HepG2 (cell line): ENCODE results near the gene CERS6.

Experiments used
- ARNTL ChIP-seq: sonication (generic); formaldehyde crosslinking; IDR thresholded peaks from 2 replicates; pipeline ENCODE4 v1.4.0; 2020; ENCODE audit warnings: mild to moderate bottlenecking, missing genetic modification reagents
- ASH2L ChIP-seq: fragments of 300-600, 200-600 bp; sonication (generic); IDR thresholded peaks from 2 replicates; pipeline ENCODE4 v1.7.0; 2017; ENCODE audit warnings: low read depth, mild to moderate bottlenecking, moderate library complexity, mixed read lengths, low read length; ENCODE audit not compliant: insufficient read length
- CCDC6 ChIP-seq: sonication (generic); formaldehyde crosslinking; IDR thresholded peaks from 2 replicates; pipeline ENCODE4 v1.8.1; 2022; ENCODE audit warnings: mild to moderate bottlenecking, missing genetic modification reagents, moderate library complexity
- PHF20 ChIP-seq: sonication (generic); formaldehyde crosslinking; IDR thresholded peaks from 2 replicates; pipeline ENCODE4 v1.5.0; 2020; ENCODE audit warnings: mild to moderate bottlenecking, missing genetic modification reagents
- RBM22 ChIP-seq: fragments of 200-400 bp; formaldehyde crosslinking; optimal IDR thresholded peaks from 2 replicates; pipeline ENCODE3; 2017; ENCODE audit warnings: mild to moderate bottlenecking, low read length, moderate library complexity
- ZBTB7B ChIP-seq: sonication (generic); formaldehyde crosslinking; IDR thresholded peaks from 2 replicates; pipeline ENCODE4 v1.4.0; 2020; ENCODE audit warnings: missing genetic modification reagents
- ZNF274 ChIP-seq: sonication (generic); formaldehyde crosslinking; IDR thresholded peaks from 2 replicates; pipeline ENCODE4 v1.5.1; 2020; ENCODE audit warnings: mild to moderate bottlenecking, missing genetic modification reagents
- TF ChIP-seq, protein P1 (sequence below): sonication (generic); formaldehyde crosslinking; IDR thresholded peaks from 2 replicates; pipeline ENCODE4 v1.4.0; 2020; ENCODE audit warnings: missing genetic modification reagents
- TF ChIP-seq, protein P2 (sequence below): sonication (generic); formaldehyde crosslinking; IDR thresholded peaks from 2 replicates; pipeline ENCODE4 v1.4.0; 2020; ENCODE audit warnings: mild to moderate bottlenecking, missing genetic modification reagents, borderline replicate concordance
- TF ChIP-seq, protein P3 (sequence below), 2 experiments: IDR thresholded peaks; 2 replicates each; pipeline ENCODE4 v1.6.1; 2011 to 2012; ENCODE audit warnings: low read length in 2 of 2, borderline replicate concordance in 1 of 2, low read depth in 1 of 2, mild to moderate bottlenecking in 1 of 2, moderate library complexity in 1 of 2
- TF ChIP-seq, protein P4 (sequence below): sonication (generic); formaldehyde crosslinking; IDR thresholded peaks from 2 replicates; pipeline ENCODE4 v1.5.0; 2020; ENCODE audit warnings: mild to moderate bottlenecking, missing genetic modification reagents, moderate library complexity

DNA sequence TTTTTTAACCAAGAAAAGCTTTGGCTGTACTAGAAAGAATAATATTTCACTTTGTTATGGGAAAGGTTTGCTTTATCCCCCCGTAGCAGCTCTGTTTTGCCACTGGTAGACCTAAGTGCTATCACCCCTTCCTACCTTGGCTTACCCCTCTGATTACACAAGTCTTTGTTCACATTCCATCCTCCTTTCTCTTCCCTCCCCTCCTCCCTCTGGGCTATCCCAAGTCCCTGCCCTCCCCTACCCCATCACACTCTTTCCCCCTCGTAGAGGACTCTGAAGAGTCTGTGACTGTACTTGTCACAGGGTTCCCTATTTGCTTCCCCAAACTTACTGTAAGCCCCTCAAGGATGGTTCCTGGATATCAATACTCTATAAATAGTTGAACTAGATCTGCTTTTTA, 193.5 kb downstream of the CERS6 start:
- no peak for TF ChIP-seq ZBTB7B
- no peak for TF ChIP-seq RBM22
- TF ChIP-seq ASH2L, result no peak
- no peak for TF ChIP-seq CCDC6 (CRISPR knock-in tag)
- TF ChIP-seq, protein P1, sequence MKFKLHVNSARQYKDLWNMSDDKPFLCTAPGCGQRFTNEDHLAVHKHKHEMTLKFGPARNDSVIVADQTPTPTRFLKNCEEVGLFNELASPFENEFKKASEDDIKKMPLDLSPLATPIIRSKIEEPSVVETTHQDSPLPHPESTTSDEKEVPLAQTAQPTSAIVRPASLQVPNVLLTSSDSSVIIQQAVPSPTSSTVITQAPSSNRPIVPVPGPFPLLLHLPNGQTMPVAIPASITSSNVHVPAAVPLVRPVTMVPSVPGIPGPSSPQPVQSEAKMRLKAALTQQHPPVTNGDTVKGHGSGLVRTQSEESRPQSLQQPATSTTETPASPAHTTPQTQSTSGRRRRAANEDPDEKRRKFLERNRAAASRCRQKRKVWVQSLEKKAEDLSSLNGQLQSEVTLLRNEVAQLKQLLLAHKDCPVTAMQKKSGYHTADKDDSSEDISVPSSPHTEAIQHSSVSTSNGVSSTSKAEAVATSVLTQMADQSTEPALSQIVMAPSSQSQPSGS (CRISPR knock-in tag), result no peak
- TF ChIP-seq, protein P2, sequence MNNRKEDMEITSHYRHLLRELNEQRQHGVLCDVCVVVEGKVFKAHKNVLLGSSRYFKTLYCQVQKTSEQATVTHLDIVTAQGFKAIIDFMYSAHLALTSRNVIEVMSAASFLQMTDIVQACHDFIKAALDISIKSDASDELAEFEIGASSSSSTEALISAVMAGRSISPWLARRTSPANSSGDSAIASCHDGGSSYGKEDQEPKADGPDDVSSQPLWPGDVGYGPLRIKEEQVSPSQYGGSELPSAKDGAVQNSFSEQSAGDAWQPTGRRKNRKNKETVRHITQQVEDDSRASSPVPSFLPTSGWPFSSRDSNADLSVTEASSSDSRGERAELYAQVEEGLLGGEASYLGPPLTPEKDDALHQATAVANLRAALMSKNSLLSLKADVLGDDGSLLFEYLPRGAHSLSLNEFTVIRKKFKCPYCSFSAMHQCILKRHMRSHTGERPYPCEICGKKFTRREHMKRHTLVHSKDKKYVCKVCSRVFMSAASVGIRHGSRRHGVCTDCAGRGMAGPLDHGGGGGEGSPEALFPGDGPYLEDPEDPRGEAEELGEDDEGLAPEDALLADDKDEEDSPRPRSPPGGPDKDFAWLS (CRISPR knock-in tag), result no peak
- no peak for TF ChIP-seq ARNTL (CRISPR knock-in tag)
- TF ChIP-seq, protein P3, sequence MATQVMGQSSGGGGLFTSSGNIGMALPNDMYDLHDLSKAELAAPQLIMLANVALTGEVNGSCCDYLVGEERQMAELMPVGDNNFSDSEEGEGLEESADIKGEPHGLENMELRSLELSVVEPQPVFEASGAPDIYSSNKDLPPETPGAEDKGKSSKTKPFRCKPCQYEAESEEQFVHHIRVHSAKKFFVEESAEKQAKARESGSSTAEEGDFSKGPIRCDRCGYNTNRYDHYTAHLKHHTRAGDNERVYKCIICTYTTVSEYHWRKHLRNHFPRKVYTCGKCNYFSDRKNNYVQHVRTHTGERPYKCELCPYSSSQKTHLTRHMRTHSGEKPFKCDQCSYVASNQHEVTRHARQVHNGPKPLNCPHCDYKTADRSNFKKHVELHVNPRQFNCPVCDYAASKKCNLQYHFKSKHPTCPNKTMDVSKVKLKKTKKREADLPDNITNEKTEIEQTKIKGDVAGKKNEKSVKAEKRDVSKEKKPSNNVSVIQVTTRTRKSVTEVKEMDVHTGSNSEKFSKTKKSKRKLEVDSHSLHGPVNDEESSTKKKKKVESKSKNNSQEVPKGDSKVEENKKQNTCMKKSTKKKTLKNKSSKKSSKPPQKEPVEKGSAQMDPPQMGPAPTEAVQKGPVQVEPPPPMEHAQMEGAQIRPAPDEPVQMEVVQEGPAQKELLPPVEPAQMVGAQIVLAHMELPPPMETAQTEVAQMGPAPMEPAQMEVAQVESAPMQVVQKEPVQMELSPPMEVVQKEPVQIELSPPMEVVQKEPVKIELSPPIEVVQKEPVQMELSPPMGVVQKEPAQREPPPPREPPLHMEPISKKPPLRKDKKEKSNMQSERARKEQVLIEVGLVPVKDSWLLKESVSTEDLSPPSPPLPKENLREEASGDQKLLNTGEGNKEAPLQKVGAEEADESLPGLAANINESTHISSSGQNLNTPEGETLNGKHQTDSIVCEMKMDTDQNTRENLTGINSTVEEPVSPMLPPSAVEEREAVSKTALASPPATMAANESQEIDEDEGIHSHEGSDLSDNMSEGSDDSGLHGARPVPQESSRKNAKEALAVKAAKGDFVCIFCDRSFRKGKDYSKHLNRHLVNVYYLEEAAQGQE (IDR thresholded peaks at IDR 0.05; ENCODE audit: borderline replicate concordance in 1 of 2, low read depth in 1 of 2, low read length in 2 of 2), result no peak
- no peak for TF ChIP-seq ZNF274 (CRISPR knock-in tag)
- TF ChIP-seq, protein P4, sequence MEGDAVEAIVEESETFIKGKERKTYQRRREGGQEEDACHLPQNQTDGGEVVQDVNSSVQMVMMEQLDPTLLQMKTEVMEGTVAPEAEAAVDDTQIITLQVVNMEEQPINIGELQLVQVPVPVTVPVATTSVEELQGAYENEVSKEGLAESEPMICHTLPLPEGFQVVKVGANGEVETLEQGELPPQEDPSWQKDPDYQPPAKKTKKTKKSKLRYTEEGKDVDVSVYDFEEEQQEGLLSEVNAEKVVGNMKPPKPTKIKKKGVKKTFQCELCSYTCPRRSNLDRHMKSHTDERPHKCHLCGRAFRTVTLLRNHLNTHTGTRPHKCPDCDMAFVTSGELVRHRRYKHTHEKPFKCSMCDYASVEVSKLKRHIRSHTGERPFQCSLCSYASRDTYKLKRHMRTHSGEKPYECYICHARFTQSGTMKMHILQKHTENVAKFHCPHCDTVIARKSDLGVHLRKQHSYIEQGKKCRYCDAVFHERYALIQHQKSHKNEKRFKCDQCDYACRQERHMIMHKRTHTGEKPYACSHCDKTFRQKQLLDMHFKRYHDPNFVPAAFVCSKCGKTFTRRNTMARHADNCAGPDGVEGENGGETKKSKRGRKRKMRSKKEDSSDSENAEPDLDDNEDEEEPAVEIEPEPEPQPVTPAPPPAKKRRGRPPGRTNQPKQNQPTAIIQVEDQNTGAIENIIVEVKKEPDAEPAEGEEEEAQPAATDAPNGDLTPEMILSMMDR (CRISPR knock-in tag), result no peak
- no peak for TF ChIP-seq PHF20 (CRISPR knock-in tag)
